CD4-positive, alpha-beta memory T cell (primary cell): Measurements from ENCODE around the gene TMEM87B. TPM values are rescaled to one million over a fixed set of nuclear protein-coding genes. Genes with fewer than 3 reads are reported as not detected.

ENCODE experiments used
- CTCF ChIA-PET: fragments of 350-600 bp; sonication (Branson Sonifier 250); formaldehyde crosslinking; loops from one replicate; lab custom pipeline; 2021; ENCODE audit warnings: inconsistent platforms; ENCODE audit not compliant: partially characterized antibody; lab: Charles Lee
- POLR2A ChIA-PET: fragments of 350-600 bp; sonication (Branson Sonifier 250); formaldehyde crosslinking; loops from one replicate; lab custom pipeline; 2021; ENCODE audit not compliant: partially characterized antibody; lab: Charles Lee
- DNase-seq, 5 donors: peaks; one replicate each; pipeline versions ENCODE4 v3.0.0 to v3.0.0-alpha.2; 2020 to 2022; ENCODE audit warnings: mixed read lengths in 1 of 5
- H3K27ac ChIP-seq: one replicate; pipeline ENCODE4 v1.7.0; 2013; ENCODE audit warnings: low read depth, low read length
- H3K27me3 ChIP-seq: 2 replicates; pipeline ENCODE4 v1.7.0; 2013; ENCODE audit warnings: mild to moderate bottlenecking, low read length, moderate library complexity; ENCODE audit not compliant: insufficient read depth
- H3K36me3 ChIP-seq: 2 replicates; pipeline ENCODE4 v1.7.0; 2013; ENCODE audit warnings: mild to moderate bottlenecking, low read length, moderate library complexity; ENCODE audit not compliant: insufficient read depth
- H3K4me1 ChIP-seq: 2 replicates; pipeline ENCODE4 v1.7.0; 2013; ENCODE audit warnings: mild to moderate bottlenecking, low read length, moderate library complexity; ENCODE audit not compliant: insufficient read depth
- H3K4me3 ChIP-seq, 2 donors: one replicate each; pipeline ENCODE4 v1.7.0; 2013; ENCODE audit warnings: low read length in 2 of 2, mild to moderate bottlenecking in 1 of 2
- H3K9me3 ChIP-seq, 2 donors: one replicate each; pipeline ENCODE4 v1.7.0; 2013; ENCODE audit warnings: low read length in 2 of 2, control low read depth in 1 of 2; ENCODE audit not compliant: control insufficient read depth in 1 of 2
- H3K27ac Mint-ChIP-seq, 7 donors: one replicate each; pipeline ENCODE4 v1.8.0; 2020 to 2021; ENCODE audit warnings: mixed read lengths in 7 of 7, mild to moderate bottlenecking in 6 of 7, inconsistent platforms in 3 of 7, moderate library complexity in 3 of 7
- H3K27me3 Mint-ChIP-seq, 2 donors: one replicate each; pipeline ENCODE4 v1.8.0; 2020 to 2021; ENCODE audit warnings: mixed read lengths in 2 of 2
- H3K36me3 Mint-ChIP-seq, 2 donors: one replicate each; pipeline ENCODE4 v1.8.0; 2020 to 2021; ENCODE audit warnings: mixed read lengths in 2 of 2, inconsistent platforms in 1 of 2, mild to moderate bottlenecking in 1 of 2
- H3K4me1 Mint-ChIP-seq, 4 donors: one replicate each; pipeline ENCODE4 v1.8.0; 2020 to 2021; ENCODE audit warnings: mixed read lengths in 4 of 4, mild to moderate bottlenecking in 1 of 4
- H3K4me3 Mint-ChIP-seq, 8 donors: one replicate each; pipeline ENCODE4 v1.8.0; 2020 to 2021; ENCODE audit warnings: mixed read lengths in 8 of 8, mild to moderate bottlenecking in 7 of 8, moderate library complexity in 6 of 8, inconsistent platforms in 3 of 8
- H3K9me3 Mint-ChIP-seq, 8 donors: one replicate each; pipeline ENCODE4 v1.8.0; 2020 to 2021; ENCODE audit warnings: mixed read lengths in 8 of 8, mild to moderate bottlenecking in 5 of 8, inconsistent platforms in 3 of 8, moderate library complexity in 1 of 8
- intact Hi-C: fragments of 100-400 bp; cut with micrococcal nuclease; formaldehyde crosslinking; loops from one replicate; pipeline ENCODE4 v1.15.1; 2023
- polyA plus RNA-seq, 2 donors: library from polyadenylated mRNA; unstranded; fragments of 300-500 nt; fragmentation: Illumina TruSeq; gene quantifications; one replicate each; pipeline ENCODE4 v1.2.3, GENCODE V29; 2021
- total RNA-seq, 2 experiments: library from RNA; stranded (reverse); gene quantifications; one replicate each; pipeline ENCODE4 v1.2.3, GENCODE V29; 2021

Gene TMEM87B
- total and polyA plus RNA-seq, 4 experiments from 2014 or later, result 12.5 to 28.7 (median 21.8) TPM

GRCh38 chr2:112165296-112165695, 110.2 kb downstream of the TMEM87B start:
- POLR2A ChIA-PET, result interaction anchor here (1.1 to 1.3 kb wide), 2 partner anchors 8 to 9 kb away, joined by 3 read pairs; no protein-coding TSS in a partner anchor
- H3K27ac Mint-ChIP-seq, result peak overlapping the region in 1 of 7 donors; percentile 17
- H3K36me3 Mint-ChIP-seq, result no peaks in the 10 kb centered on the region
- intact Hi-C loops, result no loop called here
- no peaks in the 10 kb centered on the region for H3K36me3 ChIP-seq
- no peaks in the 10 kb centered on the region for H3K27me3 ChIP-seq
- H3K4me1 Mint-ChIP-seq, result peaks cover 5 to 15% (median 7%) of the 10 kb centered on the region in 4 donors
- H3K27me3 Mint-ChIP-seq, result no peaks in the 10 kb centered on the region
- H3K4me1 ChIP-seq, result no peaks in the 10 kb centered on the region
- no peaks in the 10 kb centered on the region for H3K9me3 ChIP-seq
- CTCF ChIA-PET, result no interaction called here
- no peak overlapping the region for H3K27ac ChIP-seq
- H3K4me3 ChIP-seq, result no peak overlapping the region
- H3K4me3 Mint-ChIP-seq, result no peak overlapping the region
- H3K9me3 Mint-ChIP-seq, result peaks cover 0 to 3% (median 0%) of the 10 kb centered on the region in 8 donors
- DNase-seq, result no peak

GRCh38 chr2:112166806-112167499, 111.9 kb downstream of the TMEM87B start:
- CTCF ChIA-PET, result interaction anchor here (0.6 to 1.0 kb wide), 2 partner anchors 11 to 625 kb away, joined by 3 read pairs; no protein-coding TSS in a partner anchor
- Mint-ChIP-seq H3K27ac (peak overlapping the region in 4 of 7 donors; percentile 52 to 89 (median 76)), H3K4me3 (no peak overlapping the region), H3K4me1 (peaks cover 5 to 12% (median 7%) of the 10 kb centered on the region in 4 donors), H3K9me3 (peaks cover 0 to 3% (median 0%) of the 10 kb centered on the region in 8 donors), H3K27me3 (no peaks in the 10 kb centered on the region), H3K36me3 (no peaks in the 10 kb centered on the region)
- Histone ChIP-seq H3K27ac (no peak overlapping the region), H3K27me3 (no peaks in the 10 kb centered on the region), H3K9me3 (no peaks in the 10 kb centered on the region), H3K4me1 (no peaks in the 10 kb centered on the region), H3K4me3 (no peak overlapping the region), H3K36me3 (no peaks in the 10 kb centered on the region)
- POLR2A ChIA-PET, result no interaction called here
- intact Hi-C loops, result loop anchor here (2.0 kb wide), 1 partner anchor 46 kb away; no protein-coding TSS in a partner anchor
- peak in 2 of 5 donors; percentile 15 to 33 for DNase-seq

DNA sequence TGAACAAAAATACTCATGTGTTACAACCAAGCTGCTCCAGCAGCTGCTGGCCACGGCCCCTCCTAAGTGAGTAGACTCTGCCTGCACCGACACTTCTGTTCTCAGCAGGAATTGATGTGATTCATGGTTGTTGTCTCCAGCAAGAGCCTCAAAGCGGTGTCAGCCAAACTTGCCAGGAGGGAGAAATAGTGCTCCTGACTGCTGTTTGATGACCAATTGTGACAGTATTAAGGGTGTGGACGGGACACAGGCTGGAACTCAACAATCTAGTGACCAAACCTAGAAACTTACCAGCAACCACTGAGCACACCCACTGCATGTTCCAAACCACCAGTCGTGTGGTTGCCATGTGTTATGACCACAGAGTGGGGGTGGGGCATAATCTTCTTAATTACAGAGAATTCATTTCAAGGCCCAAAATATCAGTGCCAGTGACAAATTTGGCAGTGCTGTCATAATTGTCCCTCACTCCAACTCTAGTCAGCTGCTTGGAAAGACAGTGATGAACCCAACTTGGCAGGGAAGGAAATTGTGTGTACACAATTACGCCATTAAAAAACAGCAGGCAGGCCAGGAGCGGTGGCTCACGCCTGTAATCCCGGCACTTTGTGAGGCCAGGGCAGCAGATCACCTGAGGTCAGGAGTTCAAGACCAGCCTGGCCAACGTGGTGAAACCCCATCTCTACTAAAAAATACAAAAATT, 113.5 kb downstream of the TMEM87B start:
- peaks cover 10 to 17% (median 11%) of the 10 kb centered on the region in 4 donors for H3K4me1 Mint-ChIP-seq
- CTCF ChIA-PET, result interaction anchor here (1.2 kb wide), 1 partner anchor 13 kb away, joined by 3 read pairs; no protein-coding TSS in a partner anchor

More for the DNA sequence above, 113.5 kb downstream of the TMEM87B start:
- Mint-ChIP-seq H3K4me3 (no peak overlapping the region), H3K9me3 (peaks cover 0 to 3% (median 0%) of the 10 kb centered on the region in 8 donors), H3K36me3 (no peaks in the 10 kb centered on the region), H3K27me3 (no peaks in the 10 kb centered on the region), H3K27ac (no peak overlapping the region)
- DNase-seq, result no peak
- Histone ChIP-seq H3K27ac (no peak overlapping the region), H3K4me1 (peaks cover 1% of the 10 kb centered on the region), H3K36me3 (no peaks in the 10 kb centered on the region), H3K27me3 (no peaks in the 10 kb centered on the region), H3K4me3 (no peak overlapping the region), H3K9me3 (no peaks in the 10 kb centered on the region)
- POLR2A ChIA-PET, result interaction anchor here (1.3 to 3.6 kb wide), 2 partner anchors 12 to 14 kb away, joined by 3 to 17 read pairs; no protein-coding TSS in a partner anchor
- intact Hi-C loops, result no loop called here

Other genes starting within 250 kb of the TMEM87B start
- 10 to 100 TPM; 58.1 to 60.2 TPM for gene ANAPC1, start 171.1 kb upstream of the TMEM87B start, total RNA-seq
- 10 to 100 TPM; 22.2 to 26.2 TPM for gene ANAPC1, start 171.1 kb upstream of the TMEM87B start, polyA plus RNA-seq
- gene MERTK, start 156.7 kb upstream of the TMEM87B start, total RNA-seq, result under 1 TPM; 0.64 to 0.67 TPM
- under 1 TPM; 0.09 to 0.25 TPM for gene MERTK, start 156.7 kb upstream of the TMEM87B start, polyA plus RNA-seq
- gene FBLN7, start 83.1 kb downstream of the TMEM87B start, total RNA-seq, result 10 to 100 TPM; 34.3 to 37.0 TPM
- 10 to 100 TPM; 29.3 to 41.2 TPM for gene FBLN7, start 83.1 kb downstream of the TMEM87B start, polyA plus RNA-seq
- 10 to 100 TPM; 17.9 to 18.9 TPM for gene ZC3H8, start 199.8 kb downstream of the TMEM87B start, total RNA-seq
- gene ZC3H8, start 199.8 kb downstream of the TMEM87B start, polyA plus RNA-seq, result 10 to 100 TPM in 1 of 2 donors, 1 to 10 TPM in 1; 8.4 to 17.3 TPM
- gene ZC3H6, start 220.3 kb downstream of the TMEM87B start, total RNA-seq, result 10 to 100 TPM; 36.8 to 43.2 TPM
- gene ZC3H6, start 220.3 kb downstream of the TMEM87B start, polyA plus RNA-seq, result 1 to 10 TPM; 4.6 to 7.7 TPM